ENCODE results near the gene STAM.

GRCh38 chr10:17617031-17617911 is 26.7 kb upstream of the STAM start, which contains the start of gene HACD1:
- TF ChIP-seq CTCF (IDR thresholded peaks at IDR 0.05; ENCODE audit: low read depth, low read length) (peak; percentile 16; the same call in 1 of the 2 replicates), EZH2phosphoT487 (IDR thresholded peaks at IDR 0.05; ENCODE audit: low read depth) (no peak)

Data from OCI-LY3 (cell line).